Thyroid gland (tissue), 4 donors: ENCODE data around the gene SCG3. TPM values are rescaled to one million over a fixed set of nuclear protein-coding genes. Genes with fewer than 3 reads are reported as not detected.

Experiments
- DNase-seq, 2 donors: peaks; one replicate each; pipeline ENCODE4 v3.0.0-alpha.2; 2019
- H3K27ac ChIP-seq, 3 donors: fragments of 200-600 bp; sonication (generic); 1 replicate in 2 of 3; 2 replicates in 1 of 3; pipeline ENCODE4 v1.5.1; 2016 to 2019; ENCODE audit warnings: mild to moderate bottlenecking in 1 of 3, moderate library complexity in 1 of 3
- H3K27me3 ChIP-seq: fragments of 200-600 bp; sonication (generic); one replicate; pipeline ENCODE4 v1.5.1; 2019
- H3K36me3 ChIP-seq, 2 donors: fragments of 200-600 bp; sonication (generic); one replicate each; pipeline ENCODE4 v1.5.1; 2016 to 2019
- H3K4me1 ChIP-seq, 2 donors: fragments of 200-600 bp; sonication (generic); one replicate each; pipeline ENCODE4 v1.5.1; 2017 to 2019
- H3K4me3 ChIP-seq, 3 donors: fragments of 200-600 bp; sonication (generic); replicated peaks in 1 of 3; 1 replicate in 2 of 3; 2 replicates in 1 of 3; pipeline ENCODE4 v1.5.1; 2016; ENCODE audit warnings: mild to moderate bottlenecking in 1 of 3
- H3K9me3 ChIP-seq: fragments of 200-600 bp; sonication (generic); one replicate; pipeline ENCODE4 v1.5.1; 2017
- CTCF ChIP-seq, 6 experiments: fragments of 200-600 bp in 3 of 6; fragments of 450-650 bp in 3 of 6; sonication (generic) in 3 of 6; IDR thresholded peaks; one replicate each; pipeline ENCODE4 v1.5.1; 2016 to 2019; ENCODE audit warnings: antibody characterized with exemption in 6 of 6, mild to moderate bottlenecking in 2 of 6, inconsistent platforms in 1 of 6, moderate library complexity in 1 of 6
- POLR2A ChIP-seq, 2 donors: fragments of 450-650 bp; IDR thresholded peaks; one replicate each; pipeline ENCODE4 v1.6.1; 2017; ENCODE audit warnings: antibody characterized with exemption in 2 of 2, mild to moderate bottlenecking in 2 of 2, moderate library complexity in 1 of 2
- WGBS, 2 donors: methylation state at CpG; one replicate each; pipeline ENCODE4 v1.1.5; 2017; 5-methylcytosine and 5-hydroxymethylcytosine counted together
- intact Hi-C: fragments of 100-400 bp; cut with DNase I; formaldehyde crosslinking; loops from one replicate; pipeline ENCODE4 v1.15.1; 2023
- total RNA-seq, 4 donors: library from RNA; depleted of rRNA; stranded (reverse); fragments of >200 nt; gene quantifications; one replicate each; pipeline ENCODE4 v1.2.3, GENCODE V29; 2016

SCG3 gene
- total RNA-seq, 4 donors from 2014 or later, result 0.33 to 1.8 (median 0.52) TPM

GRCh38 chr15:51709031-51709430 lies 27.7 kb downstream of the SCG3 start:
- WGBS, 2 donors, result 94 to 98% methylated on average over 5 of the region's 5 CpGs
- intact Hi-C loops, result no loop called here
- DNase-seq, result no peak
- no peaks in the 10 kb centered on the region for H3K36me3 ChIP-seq
- TF ChIP-seq POLR2A (IDR thresholded peaks at IDR 0.05) (no peak), CTCF (IDR thresholded peaks at IDR 0.05) (no peak)
- no peak overlapping the region for H3K27ac ChIP-seq
- H3K4me3 ChIP-seq, result no peak overlapping the region
- H3K9me3 ChIP-seq, result no peaks in the 10 kb centered on the region
- no peaks in the 10 kb centered on the region for H3K4me1 ChIP-seq
- H3K27me3 ChIP-seq, result no peaks in the 10 kb centered on the region

GRCh38 chr15:51714162-51714561 lies 32.9 kb downstream of the SCG3 start:
- no peak for DNase-seq

GRCh38 chr15:51714911-51715310 lies 33.6 kb downstream of the SCG3 start:
- no peak for DNase-seq
- Histone ChIP-seq H3K27me3 (no peaks in the 10 kb centered on the region), H3K36me3 (no peaks in the 10 kb centered on the region), H3K9me3 (no peaks in the 10 kb centered on the region), H3K27ac (no peak overlapping the region), H3K4me1 (no peaks in the 10 kb centered on the region), H3K4me3 (no peak overlapping the region)
- intact Hi-C loops, result no loop called here
- TF ChIP-seq POLR2A (IDR thresholded peaks at IDR 0.05) (no peak), CTCF (IDR thresholded peaks at IDR 0.05) (no peak)
- WGBS, 2 donors, result 90 to 93% methylated on average over 1 of the region's 1 CpG

More at GRCh38 chr15:51714162-51714561, 32.9 kb downstream of the SCG3 start:
- H3K36me3 ChIP-seq, result no peaks in the 10 kb centered on the region
- no peaks in the 10 kb centered on the region for H3K9me3 ChIP-seq
- H3K4me1 ChIP-seq, result no peaks in the 10 kb centered on the region
- WGBS, 2 donors, result 73 to 78% methylated on average over 1 of the region's 1 CpG
- H3K27me3 ChIP-seq, result no peaks in the 10 kb centered on the region
- intact Hi-C loops, result no loop called here
- TF ChIP-seq CTCF (IDR thresholded peaks at IDR 0.05) (no peak), POLR2A (IDR thresholded peaks at IDR 0.05) (no peak)
- H3K27ac ChIP-seq, result no peak overlapping the region
- no peak overlapping the region for H3K4me3 ChIP-seq

- no peaks in the 10 kb centered on the region for H3K36me3 ChIP-seq
- H3K9me3 ChIP-seq, result no peaks in the 10 kb centered on the region
- H3K4me3 ChIP-seq, result no peak overlapping the region
- H3K4me1 ChIP-seq, result no peaks in the 10 kb centered on the region
- H3K27ac ChIP-seq, result no peak overlapping the region
- intact Hi-C loops, result no loop called here
- WGBS, 2 donors, result 38 to 39% methylated on average over 4 of the region's 4 CpGs
- TF ChIP-seq POLR2A (IDR thresholded peaks at IDR 0.05) (no peak), CTCF (IDR thresholded peaks at IDR 0.05) (no peak)
- no peak for DNase-seq
- H3K27me3 ChIP-seq, result no peaks in the 10 kb centered on the region
Measured at GRCh38 chr15:51718219-51718618, 36.9 kb downstream of the SCG3 start.

- Histone ChIP-seq H3K9me3 (no peaks in the 10 kb centered on the region), H3K4me3 (no peak overlapping the region), H3K27me3 (no peaks in the 10 kb centered on the region), H3K4me1 (no peaks in the 10 kb centered on the region), H3K27ac (no peak overlapping the region), H3K36me3 (no peaks in the 10 kb centered on the region)
- intact Hi-C loops, result no loop called here
- no peak for TF ChIP-seq CTCF (IDR thresholded peaks at IDR 0.05)
- no peak for TF ChIP-seq POLR2A (IDR thresholded peaks at IDR 0.05)
- no peak for DNase-seq
- WGBS, 2 donors, result 61 to 70% methylated on average over 3 of the region's 3 CpGs
Measured at GRCh38 chr15:51718746-51719145, 37.4 kb downstream of the SCG3 start.
